ENCODE data around the gene RBM19.

The RBM19 gene

GRCh38 chr12:113875691-113876090 is 90.4 kb downstream of the RBM19 start:
- no peak for DNase-seq

DNA sequence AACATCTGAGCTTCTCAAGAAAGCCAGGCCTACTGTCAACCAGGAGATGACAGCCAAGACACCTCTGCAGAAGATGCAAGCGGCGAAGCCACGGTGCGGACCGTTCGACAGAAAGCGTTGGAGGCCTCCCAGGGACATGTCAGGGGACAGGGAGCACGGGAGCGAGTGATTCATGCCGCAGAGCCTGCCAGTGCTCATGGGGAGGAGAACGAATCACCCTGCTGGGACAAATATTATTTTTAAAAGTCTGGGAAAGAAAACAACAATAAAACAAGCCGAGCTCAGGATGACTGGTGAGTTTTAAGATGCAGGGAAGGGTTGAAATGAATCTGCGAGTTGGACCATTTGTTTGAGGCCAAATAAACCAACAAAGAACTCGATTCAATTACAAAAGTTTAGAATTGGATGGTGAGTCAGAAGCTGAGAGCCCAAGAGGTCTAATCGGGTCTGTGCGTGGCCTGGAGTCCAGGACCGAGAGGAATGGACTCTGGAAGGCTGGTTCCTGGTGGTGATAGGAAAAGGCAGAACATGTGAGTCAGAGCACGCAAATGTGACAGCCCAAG is 91.0 kb downstream of the RBM19 start:
- no peak for DNase-seq

DNA sequence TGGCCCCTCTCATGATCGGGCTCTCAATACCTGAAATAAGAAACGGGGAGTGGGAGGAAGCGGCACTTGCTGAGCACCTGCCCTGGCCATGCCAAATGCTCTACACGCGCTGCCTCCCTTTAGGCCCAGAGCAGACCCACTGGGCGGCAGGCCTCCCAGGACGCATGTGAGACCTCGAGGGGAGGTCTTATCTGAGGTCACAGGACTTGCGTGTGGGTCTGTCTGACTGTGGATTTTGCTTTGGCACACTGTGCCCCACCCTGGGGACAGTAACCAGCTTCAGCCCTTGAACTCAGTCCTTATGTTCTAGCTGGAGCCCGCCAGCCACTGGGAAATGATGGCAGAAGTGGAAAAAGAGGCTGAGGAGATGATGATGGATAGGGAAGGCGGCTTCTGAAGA is 91.8 kb downstream of the RBM19 start:
- no peak for DNase-seq

- no peak for DNase-seq
These were observed 92.4 kb downstream of the RBM19 start for GRCh38 chr12:113873740-113874139.

DNA sequence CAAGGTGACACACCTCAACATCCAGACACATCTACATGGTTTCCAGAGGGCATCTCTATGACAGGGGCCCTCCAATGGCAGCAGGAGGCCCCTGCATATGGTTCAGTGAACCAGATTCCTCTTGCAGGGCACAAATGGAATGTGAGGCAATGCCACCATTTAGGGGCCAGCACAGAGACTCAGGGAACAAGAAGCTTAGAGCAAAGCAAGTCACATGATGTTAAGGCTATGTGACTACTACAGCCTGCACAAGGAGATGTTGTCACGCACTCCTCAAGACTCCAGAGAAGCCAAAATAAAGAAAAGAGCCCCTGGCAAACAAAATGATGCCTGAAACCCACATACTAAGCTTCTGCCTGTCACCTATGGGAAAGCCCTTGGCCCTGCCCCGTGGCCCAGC is 95.2 kb downstream of the RBM19 start:
- DNase-seq = no peak

- no peak for DNase-seq
These were observed 96.1 kb downstream of the RBM19 start for GRCh38 chr12:113870035-113870434.

- no peak for DNase-seq
These were observed 97.8 kb downstream of the RBM19 start for GRCh38 chr12:113868365-113868764.

- DNase-seq = no peak
These were observed 98.9 kb downstream of the RBM19 start for GRCh38 chr12:113867258-113867657.

DNA sequence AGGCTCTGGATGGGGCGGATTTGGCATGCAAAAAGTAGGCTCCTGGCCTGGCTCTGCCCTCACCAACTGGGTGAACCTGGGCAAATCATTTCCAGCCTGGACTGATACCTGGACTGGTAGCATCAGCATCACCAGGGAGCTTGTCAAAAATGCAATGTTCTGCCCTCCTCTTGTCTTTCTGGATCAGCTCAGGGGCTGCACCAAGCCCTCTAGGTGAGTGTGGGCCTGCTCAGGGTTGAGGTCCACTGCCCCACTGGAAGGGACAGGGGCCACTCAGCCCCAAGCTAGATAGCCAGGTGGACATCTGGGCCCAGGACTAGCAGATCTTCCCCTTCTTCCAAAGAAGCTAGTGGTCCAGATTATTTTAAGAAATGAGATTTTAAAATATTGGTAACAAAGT is 99.6 kb downstream of the RBM19 start:
- DNase-seq = no peak

- no peak for DNase-seq
These were observed 102.7 kb downstream of the RBM19 start for GRCh38 chr12:113863455-113863845.

- DNase-seq = peak; percentile 53
These were observed 103.3 kb downstream of the RBM19 start for GRCh38 chr12:113862590-113863454.

DNA sequence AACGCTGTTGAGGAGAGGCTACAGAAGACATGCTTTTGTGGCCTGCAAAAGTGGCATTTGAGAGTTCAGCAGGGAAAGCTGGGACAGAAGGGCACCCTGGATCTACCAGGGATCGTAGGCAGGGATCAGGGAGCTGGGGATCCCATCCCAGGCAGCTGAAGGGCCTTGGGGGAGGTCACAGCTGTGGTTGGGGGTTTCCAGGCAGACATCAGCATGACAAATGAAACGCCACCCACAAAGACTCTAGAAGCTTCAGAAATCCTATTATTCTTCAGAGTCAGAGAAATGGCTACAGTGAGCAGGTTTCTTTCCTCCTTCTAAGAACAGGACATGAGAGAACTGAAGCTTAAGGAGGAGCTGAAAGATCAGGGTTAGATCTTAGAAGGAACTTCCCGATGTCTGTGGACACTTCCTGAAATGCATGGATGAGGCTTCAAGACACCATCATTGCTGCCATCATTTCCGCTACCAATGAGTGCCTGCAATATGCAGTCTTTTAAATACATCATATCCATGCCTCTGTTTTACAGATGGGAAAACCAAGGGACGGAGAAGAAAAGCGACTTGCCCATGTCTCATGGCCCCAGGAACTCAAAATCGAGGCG is 104.3 kb downstream of the RBM19 start:
- no peak for DNase-seq

- no peak for DNase-seq
These were observed 105.2 kb downstream of the RBM19 start for GRCh38 chr12:113860950-113861349.

DNA sequence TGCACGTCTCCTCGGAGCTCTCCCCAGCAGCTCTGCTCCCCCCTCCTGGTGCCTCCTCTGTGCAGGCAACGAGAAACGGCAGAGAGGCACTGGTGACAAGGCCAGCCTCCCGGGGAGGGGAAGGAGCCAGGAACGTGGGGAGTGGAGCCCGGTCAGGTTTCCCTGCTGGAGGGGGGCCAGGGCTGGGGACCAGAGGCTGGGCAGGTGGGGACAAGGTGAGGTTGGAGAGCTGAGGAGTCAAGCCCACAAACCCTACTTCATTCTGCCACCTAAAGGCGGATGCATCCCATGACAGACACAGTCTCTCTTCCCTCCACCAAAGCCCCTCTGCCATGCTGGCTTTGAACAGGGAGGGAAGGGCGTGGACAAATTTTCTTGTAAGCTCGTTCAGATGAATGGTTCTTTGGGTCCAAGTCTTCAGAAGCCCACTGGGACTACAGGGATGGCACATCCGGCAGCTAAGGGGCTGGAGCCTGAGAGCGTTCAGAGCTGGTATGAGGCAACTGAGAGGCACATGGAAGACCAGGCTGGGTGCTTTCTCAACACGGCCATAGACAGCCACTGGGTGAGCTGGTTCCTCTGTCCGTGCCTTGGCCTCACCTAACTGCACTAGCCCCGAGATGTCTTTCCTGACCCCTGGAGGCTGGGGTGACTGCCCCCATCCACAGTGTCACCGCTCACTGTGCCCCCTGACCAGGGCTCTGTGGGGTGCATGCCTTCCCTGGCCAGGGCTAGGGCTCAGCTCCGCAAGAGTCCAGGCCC is 105.9 kb downstream of the RBM19 start:
- DNase-seq = no peak

DNA sequence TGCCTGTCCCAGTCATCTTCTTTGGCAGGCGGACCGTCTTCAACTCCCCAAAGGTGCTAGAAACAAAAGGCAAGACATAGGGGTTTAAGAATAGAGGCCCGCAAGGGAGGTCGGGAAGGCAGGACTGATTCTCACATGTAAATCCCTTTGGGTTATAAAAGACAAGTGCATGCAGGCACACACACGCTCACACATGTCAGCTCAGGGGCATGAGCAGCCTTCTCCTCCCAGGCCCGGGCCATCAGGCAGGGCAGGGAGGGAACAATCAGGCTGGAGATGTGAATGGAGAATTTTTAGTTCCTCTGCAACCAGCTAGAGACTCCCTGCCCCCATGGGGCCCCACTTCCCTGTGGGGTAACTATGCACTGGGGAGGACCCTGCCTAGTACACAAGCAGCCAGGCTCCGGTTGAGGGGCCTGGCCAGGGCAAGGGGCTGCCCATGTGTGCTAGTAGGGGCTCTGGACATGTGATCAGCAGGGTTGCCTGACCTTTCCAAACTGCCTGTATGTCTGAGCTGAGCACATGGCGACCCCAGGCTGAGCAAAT is 107.2 kb downstream of the RBM19 start:
- no peak for DNase-seq

DNA sequence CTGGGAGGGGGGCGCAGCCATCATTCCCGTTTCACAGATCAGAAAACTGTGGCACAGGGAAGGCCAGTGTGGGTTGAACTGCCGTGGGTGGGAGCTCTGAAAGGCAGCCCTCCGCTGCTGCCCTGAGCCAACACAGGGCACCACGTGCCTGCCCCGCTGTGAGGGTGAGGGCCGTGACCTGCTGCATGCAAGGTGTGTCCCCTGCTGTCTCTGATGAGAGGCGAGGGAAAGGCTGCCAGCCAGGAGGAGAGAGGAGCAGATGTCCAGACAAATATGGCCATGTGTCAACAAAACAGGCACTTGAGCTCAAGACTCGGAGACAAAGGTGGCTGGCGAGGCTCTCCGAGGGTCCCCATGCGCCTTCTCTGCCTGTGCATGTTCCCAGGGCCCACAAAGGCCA is 108.8 kb downstream of the RBM19 start:
- no peak for DNase-seq

- no peak for DNase-seq
These were observed 110.1 kb downstream of the RBM19 start for GRCh38 chr12:113855998-113856397.

DNA sequence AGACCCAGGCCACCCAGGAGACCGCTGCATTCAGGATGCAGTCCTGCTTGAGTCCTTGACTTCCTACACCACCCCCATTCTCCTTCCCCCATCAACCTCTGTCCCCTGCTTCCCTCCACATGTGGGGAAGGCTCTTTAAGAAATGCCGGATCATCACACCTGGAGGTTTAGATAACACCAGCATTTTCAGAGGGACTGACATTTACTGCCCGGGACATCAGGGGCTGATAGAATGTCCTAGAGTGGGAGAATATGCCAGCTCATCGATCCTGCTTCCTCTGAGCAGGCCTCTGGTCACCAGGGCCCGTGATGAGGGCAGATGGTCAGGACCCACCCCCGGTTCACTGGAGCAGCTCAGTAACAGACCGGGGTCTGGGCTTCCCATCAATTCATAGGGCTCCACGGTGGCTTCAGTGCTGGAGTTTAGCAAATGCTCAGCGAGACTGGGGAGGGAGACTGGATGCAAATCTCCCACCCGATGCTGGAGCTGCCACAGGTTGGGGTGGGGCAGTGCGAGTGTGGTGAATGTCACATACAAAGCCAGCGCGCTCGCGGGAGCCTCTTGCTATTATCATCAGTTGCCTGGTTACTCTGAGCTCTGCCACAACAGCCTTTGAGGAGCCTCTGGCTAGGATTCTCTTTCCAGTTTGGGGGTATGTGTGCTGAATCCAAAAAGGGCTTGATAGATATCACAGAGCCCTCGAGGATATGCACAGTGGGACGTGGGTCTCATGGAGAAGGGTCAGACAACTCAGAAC is 111.6 kb downstream of the RBM19 start:
- no peak for DNase-seq

DNA sequence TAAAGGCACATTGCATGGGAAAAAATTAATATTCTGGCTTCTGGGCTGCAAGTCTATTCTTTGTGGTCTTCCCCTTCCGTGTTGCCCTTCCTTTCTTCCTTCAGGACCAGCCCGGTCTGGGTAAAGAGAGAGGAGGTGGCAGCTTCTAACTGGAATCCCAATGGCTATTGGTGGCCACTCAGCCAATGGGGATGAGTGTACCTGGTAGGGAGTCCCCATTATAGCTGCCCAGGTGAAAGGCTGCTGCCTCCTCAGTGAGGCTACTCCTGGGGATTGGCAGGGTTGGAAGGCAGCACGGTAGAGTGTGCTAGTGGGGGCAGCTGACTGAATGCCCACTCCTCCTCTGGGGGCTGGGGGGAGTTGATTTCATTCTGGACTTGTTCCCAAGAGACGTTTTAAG is 112.6 kb downstream of the RBM19 start:
- peak; percentile 57 for DNase-seq

DNA sequence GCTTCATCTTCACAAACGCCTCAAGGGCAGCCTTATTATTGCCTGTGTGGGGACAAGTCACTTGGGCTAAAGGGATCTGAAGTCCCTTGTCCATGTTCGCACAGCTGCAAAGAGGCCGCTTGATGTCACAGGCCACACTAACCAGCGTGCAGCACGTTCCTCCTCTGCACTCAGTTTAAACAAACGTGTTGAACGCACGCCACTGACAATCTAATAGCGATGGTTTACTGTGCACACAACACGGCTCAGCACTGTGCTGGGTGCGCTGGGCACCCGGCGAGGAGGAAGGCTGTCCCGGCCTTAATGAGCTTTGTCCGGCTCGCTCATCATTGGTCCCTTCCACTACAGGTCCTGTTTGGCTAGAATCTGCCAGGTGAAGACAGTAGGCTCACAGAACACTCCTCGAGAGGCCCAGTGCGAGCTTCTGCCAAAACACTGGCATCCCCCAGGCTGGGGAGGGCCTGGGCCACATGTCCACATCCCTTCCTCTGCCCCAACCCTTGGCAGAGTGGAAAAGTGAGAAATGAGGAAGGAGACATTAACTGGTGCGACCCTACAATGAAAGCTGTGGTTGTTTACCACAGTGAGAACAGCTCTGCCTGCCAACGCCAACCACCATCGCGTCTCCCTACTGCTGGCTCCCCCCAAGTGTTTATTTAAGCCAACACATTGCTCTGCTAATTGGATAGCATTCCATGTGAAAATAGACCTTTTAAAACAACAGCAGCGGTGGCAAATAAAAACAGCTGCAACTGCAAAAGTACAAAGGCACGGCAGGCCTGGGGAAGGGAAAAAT is 113.2 kb downstream of the RBM19 start:
- peak; percentile 57 for DNase-seq

DNA sequence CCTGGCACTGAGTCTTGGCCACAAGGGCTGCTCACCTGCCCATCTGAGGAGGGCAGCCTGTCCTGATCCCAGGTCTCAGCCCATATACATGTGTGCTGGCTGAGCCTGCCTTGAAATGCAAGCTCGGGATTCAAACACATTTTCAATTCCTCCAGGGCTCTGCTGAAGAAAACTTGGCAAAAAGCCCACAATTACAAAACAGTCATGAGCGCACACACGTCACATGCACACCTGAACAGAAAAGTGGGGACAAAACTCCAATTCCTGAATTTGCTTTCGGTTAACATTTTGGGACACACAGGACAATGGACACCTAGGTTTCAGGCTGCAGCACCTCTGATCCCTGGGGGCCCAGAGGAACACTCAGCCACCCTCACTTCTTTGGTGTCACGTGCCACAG is 113.9 kb downstream of the RBM19 start:
- no peak for DNase-seq

All from NCI-H748 treated with DMSO at 0.1 percent for 48 hours (cell line).